Activated CD4-positive, alpha-beta T cell treated with anti-CD3 and anti-CD28 coated beads, Interleukin-2, amount 10 ng/mL, durations not matched to agents 24 days and 14 days (primary cell): ENCODE data around the gene TTC17. TPM values are rescaled to one million over a fixed set of nuclear protein-coding genes. Genes with fewer than 3 reads are reported as not detected.

ENCODE experiments used
- DNase-seq: peaks from one replicate; pipeline ENCODE4 v3.0.0; 2022
- H3K27ac Mint-ChIP-seq: one replicate; pipeline ENCODE4 v1.8.0; 2022; ENCODE audit warnings: mild to moderate bottlenecking, mixed read lengths
- H3K27me3 Mint-ChIP-seq: one replicate; pipeline ENCODE4 v1.8.0; 2022; ENCODE audit warnings: mixed read lengths
- H3K36me3 Mint-ChIP-seq: one replicate; pipeline ENCODE4 v1.8.0; 2022; ENCODE audit warnings: low read depth, mild to moderate bottlenecking, mixed read lengths
- H3K4me1 Mint-ChIP-seq: one replicate; pipeline ENCODE4 v1.8.0; 2021; ENCODE audit warnings: mixed read lengths
- H3K4me3 Mint-ChIP-seq: one replicate; pipeline ENCODE4 v1.8.0; 2022; ENCODE audit warnings: mild to moderate bottlenecking, moderate library complexity, mixed read lengths
- H3K9me3 Mint-ChIP-seq: one replicate; pipeline ENCODE4 v1.8.0; 2021; ENCODE audit warnings: mixed read lengths
- intact Hi-C: fragments of 100-400 bp; cut with micrococcal nuclease; formaldehyde crosslinking; loops from one replicate; pipeline ENCODE4 v1.15.1; 2023
- total RNA-seq: library from RNA; stranded (reverse); gene quantifications from 2 replicates; pipeline ENCODE4 v1.2.3, GENCODE V29; 2022

TTC17 gene
- total RNA-seq, 1 donor from 2014 or later: 75.1 TPM

- DNase-seq: no peak
- intact Hi-C loops: no loop called here
- Mint-ChIP-seq H3K27me3 (no peaks in the 10 kb centered on the region), H3K36me3 (peaks cover 46% of the 10 kb centered on the region), H3K4me3 (no peak overlapping the region), H3K9me3 (no peaks in the 10 kb centered on the region), H3K27ac (no peak overlapping the region), H3K4me1 (peaks cover 19% of the 10 kb centered on the region)
Observed at GRCh38 chr11:43366677-43367076, 8.0 kb downstream of the TTC17 start.

- Mint-ChIP-seq H3K4me1 (peaks cover 19% of the 10 kb centered on the region), H3K27me3 (no peaks in the 10 kb centered on the region), H3K27ac (no peak overlapping the region), H3K36me3 (peaks cover 43% of the 10 kb centered on the region), H3K9me3 (no peaks in the 10 kb centered on the region), H3K4me3 (no peak overlapping the region)
- DNase-seq: no peak
- intact Hi-C loops: no loop called here
Observed at GRCh38 chr11:43367382-43368178, 8.9 kb downstream of the TTC17 start.

DNA sequence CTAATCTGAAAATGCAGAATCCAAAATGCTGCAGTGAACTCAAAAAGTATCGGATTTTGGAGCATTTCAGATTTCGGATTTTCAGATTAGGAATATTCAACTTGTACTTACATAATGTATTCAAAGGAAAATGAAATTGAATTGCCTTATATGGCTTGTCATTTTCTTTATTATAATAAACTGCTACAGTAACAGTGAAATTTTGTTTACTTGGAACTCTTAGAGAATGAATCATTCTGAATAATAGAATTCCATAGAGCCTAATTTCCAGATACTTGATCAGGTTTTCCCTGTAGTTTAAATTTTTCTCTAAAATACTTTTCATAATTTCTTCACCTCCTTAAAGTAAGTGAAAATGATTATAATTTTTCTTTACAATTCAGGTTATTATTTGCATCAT lies 17.3 kb downstream of the TTC17 start:
- intact Hi-C loops: no loop called here
- no peak overlapping the region for H3K27ac Mint-ChIP-seq

GRCh38 chr11:43376594-43376993 lies 17.9 kb downstream of the TTC17 start:
- H3K27ac Mint-ChIP-seq: no peak overlapping the region
- H3K27me3 Mint-ChIP-seq: no peaks in the 10 kb centered on the region
- no peak overlapping the region for H3K4me3 Mint-ChIP-seq
- H3K9me3 Mint-ChIP-seq: no peaks in the 10 kb centered on the region
- peaks cover 12% of the 10 kb centered on the region for H3K4me1 Mint-ChIP-seq
- peaks cover 19% of the 10 kb centered on the region for H3K36me3 Mint-ChIP-seq
- no peak for DNase-seq
- intact Hi-C loops: no loop called here

More for the DNA sequence above, 17.3 kb downstream of the TTC17 start:
- Mint-ChIP-seq H3K36me3 (peaks cover 21% of the 10 kb centered on the region), H3K27me3 (no peaks in the 10 kb centered on the region), H3K9me3 (no peaks in the 10 kb centered on the region), H3K4me3 (no peak overlapping the region), H3K4me1 (peaks cover 12% of the 10 kb centered on the region)
- DNase-seq: no peak

- Mint-ChIP-seq H3K36me3 (peaks cover 21% of the 10 kb centered on the region), H3K27me3 (no peaks in the 10 kb centered on the region), H3K27ac (no peak overlapping the region), H3K4me3 (no peak overlapping the region), H3K4me1 (peaks cover 13% of the 10 kb centered on the region), H3K9me3 (no peaks in the 10 kb centered on the region)
- intact Hi-C loops: no loop called here
- DNase-seq: no peak
Observed at GRCh38 chr11:43377389-43377788, 18.7 kb downstream of the TTC17 start.

DNA sequence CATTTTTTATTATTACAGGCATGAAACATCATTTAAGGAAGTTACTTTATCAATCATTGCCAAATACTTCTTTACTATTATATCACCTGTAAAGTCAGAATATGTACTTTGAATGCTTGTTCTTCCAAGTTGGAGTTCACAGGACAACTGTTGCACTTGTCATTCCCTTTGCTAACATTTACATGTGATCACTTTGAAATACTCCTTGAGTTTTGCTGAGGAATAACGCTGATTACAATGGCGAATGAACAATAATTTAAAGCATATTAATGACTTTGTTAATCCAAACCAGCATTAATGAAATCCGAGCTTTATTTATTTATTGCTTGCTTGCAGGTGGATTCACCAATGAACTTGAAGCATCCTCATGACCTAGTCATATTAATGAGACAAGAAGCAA lies 20.2 kb downstream of the TTC17 start:
- DNase-seq: no peak
- H3K9me3 Mint-ChIP-seq: no peaks in the 10 kb centered on the region
- H3K36me3 Mint-ChIP-seq: peaks cover 24% of the 10 kb centered on the region
- peaks cover 13% of the 10 kb centered on the region for H3K4me1 Mint-ChIP-seq
- H3K4me3 Mint-ChIP-seq: no peak overlapping the region
- intact Hi-C loops: no loop called here
- H3K27me3 Mint-ChIP-seq: no peaks in the 10 kb centered on the region
- H3K27ac Mint-ChIP-seq: no peak overlapping the region

- Mint-ChIP-seq H3K4me3 (no peak overlapping the region), H3K9me3 (no peaks in the 10 kb centered on the region), H3K4me1 (peaks cover 2% of the 10 kb centered on the region), H3K27ac (no peak overlapping the region), H3K36me3 (peaks cover 25% of the 10 kb centered on the region), H3K27me3 (no peaks in the 10 kb centered on the region)
- DNase-seq: no peak
- intact Hi-C loops: no loop called here
Observed at GRCh38 chr11:43381802-43382201, 23.1 kb downstream of the TTC17 start.

DNA sequence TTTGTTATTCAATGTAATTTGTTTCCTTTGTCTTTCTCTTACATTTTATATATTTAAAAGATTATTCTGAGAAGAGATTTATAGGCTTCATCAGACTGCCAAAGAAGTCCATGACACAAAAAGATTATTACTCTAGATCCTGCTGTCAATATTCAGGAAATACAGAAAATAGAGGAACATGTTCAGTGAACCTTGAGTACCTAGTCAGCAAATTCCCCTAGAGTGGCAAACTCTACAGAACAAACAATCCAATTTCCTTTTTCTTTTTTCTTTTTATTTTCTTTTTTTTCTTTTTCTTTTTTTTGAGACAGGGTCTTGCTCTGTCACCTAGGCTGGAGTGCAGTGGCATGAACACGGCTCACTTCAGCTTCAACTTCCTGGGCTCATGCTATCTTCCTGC lies 23.9 kb downstream of the TTC17 start:
- no peak overlapping the region for H3K27ac Mint-ChIP-seq
- intact Hi-C loops: no loop called here
- no peak overlapping the region for H3K4me3 Mint-ChIP-seq
- no peak for DNase-seq
- no peaks in the 10 kb centered on the region for H3K27me3 Mint-ChIP-seq
- peaks cover 2% of the 10 kb centered on the region for H3K4me1 Mint-ChIP-seq
- no peaks in the 10 kb centered on the region for H3K9me3 Mint-ChIP-seq
- peaks cover 25% of the 10 kb centered on the region for H3K36me3 Mint-ChIP-seq

DNA sequence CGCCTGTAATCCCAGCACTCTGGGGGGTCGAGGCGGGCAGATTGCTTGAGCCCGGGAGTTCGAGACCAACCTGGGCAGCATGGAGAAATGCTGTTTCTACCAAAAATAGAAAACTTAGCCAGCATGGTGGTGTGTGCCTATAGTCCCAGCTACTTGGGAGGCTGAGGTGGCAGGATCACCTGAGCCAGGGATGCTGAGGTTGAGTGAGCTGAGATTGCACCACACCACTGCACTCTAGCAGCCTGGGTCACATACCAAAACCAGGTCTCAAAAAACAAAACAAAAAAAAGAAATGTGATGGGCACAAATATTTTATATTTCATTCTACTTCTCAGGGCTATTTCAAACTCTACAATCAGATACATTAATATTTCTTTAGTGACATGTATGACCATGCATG lies 25.7 kb downstream of the TTC17 start:
- Mint-ChIP-seq H3K9me3 (no peaks in the 10 kb centered on the region), H3K4me1 (peaks cover 2% of the 10 kb centered on the region), H3K27me3 (no peaks in the 10 kb centered on the region), H3K36me3 (peaks cover 29% of the 10 kb centered on the region), H3K27ac (no peak overlapping the region), H3K4me3 (no peak overlapping the region)
- DNase-seq: no peak
- intact Hi-C loops: no loop called here

DNA sequence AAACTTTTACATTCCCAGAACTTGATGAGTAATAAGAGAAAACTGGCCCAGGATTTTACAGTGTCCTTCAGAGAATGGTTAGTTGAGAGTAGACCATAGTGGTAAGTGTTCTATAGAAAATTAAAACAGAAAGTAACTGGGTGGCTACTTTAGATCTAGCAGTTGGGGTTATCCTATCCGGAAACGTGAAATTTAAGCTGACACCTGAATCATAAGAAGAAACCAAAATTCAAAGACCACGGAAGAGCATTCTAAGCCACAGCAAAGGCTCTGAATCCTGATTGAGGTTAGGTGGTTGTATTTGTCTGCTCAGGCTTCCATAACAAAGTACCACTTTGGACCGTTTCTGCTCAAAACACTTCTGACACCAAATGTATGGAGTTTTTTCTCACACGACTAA lies 34.0 kb downstream of the TTC17 start:
- Mint-ChIP-seq H3K36me3 (peaks cover 64% of the 10 kb centered on the region), H3K9me3 (no peaks in the 10 kb centered on the region), H3K4me1 (peaks cover 24% of the 10 kb centered on the region), H3K27ac (peak overlapping the region; percentile 50), H3K27me3 (no peaks in the 10 kb centered on the region), H3K4me3 (peak overlapping the region; percentile 57)
- peak; percentile 73 for DNase-seq
- intact Hi-C loops: loop anchor here (2.0 kb wide), 1 partner anchor 34 kb away; the partner anchor contains the start of gene TTC17

GRCh38 chr11:43393765-43394355 lies 35.1 kb downstream of the TTC17 start:
- Mint-ChIP-seq H3K4me3 (no peak overlapping the region), H3K27me3 (no peaks in the 10 kb centered on the region), H3K9me3 (no peaks in the 10 kb centered on the region), H3K4me1 (peaks cover 24% of the 10 kb centered on the region), H3K36me3 (peaks cover 73% of the 10 kb centered on the region), H3K27ac (no peak overlapping the region)
- no peak for DNase-seq
- intact Hi-C loops: loop anchor here (2.0 kb wide), 1 partner anchor 35 kb away; the partner anchor contains the start of gene TTC17

GRCh38 chr11:43396617-43397016 lies 37.9 kb downstream of the TTC17 start:
- H3K9me3 Mint-ChIP-seq: no peaks in the 10 kb centered on the region
- intact Hi-C loops: loop anchor here (5.0 kb wide), 1 partner anchor 84 kb away; the partner anchor contains the start of gene API5
- no peak for DNase-seq
- no peak overlapping the region for H3K4me3 Mint-ChIP-seq
- H3K36me3 Mint-ChIP-seq: peaks cover 82% of the 10 kb centered on the region
- no peaks in the 10 kb centered on the region for H3K27me3 Mint-ChIP-seq
- peaks cover 30% of the 10 kb centered on the region for H3K4me1 Mint-ChIP-seq
- H3K27ac Mint-ChIP-seq: peak overlapping the region; percentile 18

DNA sequence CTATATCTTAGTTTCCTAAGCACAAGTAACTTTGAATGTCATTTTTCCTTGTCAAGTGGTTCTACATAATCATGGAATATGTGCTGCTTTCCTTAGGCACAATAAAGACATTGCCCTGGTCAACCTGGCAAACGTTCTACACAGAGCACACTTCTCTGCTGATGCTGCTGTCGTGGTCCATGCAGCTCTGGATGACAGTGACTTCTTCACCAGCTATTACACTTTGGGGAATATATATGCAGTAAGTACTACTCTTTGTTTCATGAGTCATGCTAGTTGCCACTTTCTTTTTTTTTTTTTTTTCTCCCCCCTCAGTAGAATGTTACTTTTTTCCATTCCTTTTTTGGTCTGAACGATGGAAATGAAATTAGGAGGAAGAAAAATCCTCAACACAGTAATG lies 38.5 kb downstream of the TTC17 start:
- Mint-ChIP-seq H3K4me1 (peaks cover 27% of the 10 kb centered on the region), H3K27me3 (no peaks in the 10 kb centered on the region), H3K4me3 (no peak overlapping the region), H3K9me3 (no peaks in the 10 kb centered on the region), H3K27ac (peak overlapping the region; percentile 47), H3K36me3 (peaks cover 80% of the 10 kb centered on the region)
- DNase-seq: no peak
- intact Hi-C loops: loop anchor here (5.0 kb wide), 1 partner anchor 85 kb away; the partner anchor contains the start of gene API5

- peaks cover 26% of the 10 kb centered on the region for H3K4me1 Mint-ChIP-seq
- H3K4me3 Mint-ChIP-seq: no peak overlapping the region
- H3K9me3 Mint-ChIP-seq: no peaks in the 10 kb centered on the region
- intact Hi-C loops: loop anchor here (5.0 kb wide), 1 partner anchor 88 kb away; the partner anchor contains the start of gene API5
- H3K36me3 Mint-ChIP-seq: peaks cover 79% of the 10 kb centered on the region
- no peak for DNase-seq
- no peaks in the 10 kb centered on the region for H3K27me3 Mint-ChIP-seq
- no peak overlapping the region for H3K27ac Mint-ChIP-seq
Observed at GRCh38 chr11:43399983-43400630, 41.4 kb downstream of the TTC17 start.
